ENCODE measurements around the gene EPDR1. TPM values are rescaled to one million over a fixed set of nuclear protein-coding genes. Genes with fewer than 3 reads are reported as not detected.

Gene EPDR1
- total RNA-seq, 2 donors from 2014 or later: 38.6 to 77.8 TPM

GRCh38 chr7:37957221-37957970, 37.0 kb downstream of the EPDR1 start:
- TF ChIP-seq CTCF (IDR thresholded peaks at IDR 0.05) (no peak), POLR2A (IDR thresholded peaks at IDR 0.05) (no peak), POLR2AphosphoS5 (IDR thresholded peaks at IDR 0.05) (no peak)
- H3K36me3 ChIP-seq: no peaks in the 10 kb centered on the region
- DNase-seq (ENCODE audit: low spot score): no peak
- H3K27me3 ChIP-seq (replicated peaks; ENCODE audit: insufficient read depth): no peaks in the 10 kb centered on the region
- H3K4me1 ChIP-seq (replicated peaks): no peaks in the 10 kb centered on the region
- H3K27ac ChIP-seq: no peak overlapping the region
- WGBS: 88% methylated on average over 9 of the region's 9 CpGs
- intact Hi-C loops (cut with DNase I): no loop called here
- H3K9me3 ChIP-seq: no peaks in the 10 kb centered on the region
- no peak overlapping the region for H3K4me3 ChIP-seq

- intact Hi-C loops (cut with DNase I): no loop called here
Measured at GRCh38 chr7:37960483-37960882, 40.0 kb downstream of the EPDR1 start.

GRCh38 chr7:37961251-37961650, 40.8 kb downstream of the EPDR1 start:
- Histone ChIP-seq H3K9me3 (no peaks in the 10 kb centered on the region), H3K36me3 (no peaks in the 10 kb centered on the region), H3K27me3 (replicated peaks; ENCODE audit: insufficient read depth) (no peaks in the 10 kb centered on the region), H3K4me3 (no peak overlapping the region), H3K4me1 (replicated peaks) (no peaks in the 10 kb centered on the region), H3K27ac (no peak overlapping the region)
- TF ChIP-seq POLR2AphosphoS5 (IDR thresholded peaks at IDR 0.05): no peak
- no peak for TF ChIP-seq CTCF (IDR thresholded peaks at IDR 0.05)
- TF ChIP-seq POLR2A (IDR thresholded peaks at IDR 0.05): no peak
- intact Hi-C loops (cut with DNase I): no loop called here
- DNase-seq (ENCODE audit: low spot score): no peak
- WGBS: 88% methylated on average over 5 of the region's 5 CpGs

More at GRCh38 chr7:37960483-37960882, 40.0 kb downstream of the EPDR1 start:
- WGBS: 93% methylated on average over 2 of the region's 2 CpGs
- Histone ChIP-seq H3K36me3 (no peaks in the 10 kb centered on the region), H3K9me3 (no peaks in the 10 kb centered on the region), H3K27me3 (replicated peaks; ENCODE audit: insufficient read depth) (no peaks in the 10 kb centered on the region), H3K4me1 (replicated peaks) (no peaks in the 10 kb centered on the region), H3K4me3 (no peak overlapping the region), H3K27ac (no peak overlapping the region)
- DNase-seq (ENCODE audit: low spot score): no peak
- TF ChIP-seq POLR2AphosphoS5 (IDR thresholded peaks at IDR 0.05) (no peak), CTCF (IDR thresholded peaks at IDR 0.05) (no peak), POLR2A (IDR thresholded peaks at IDR 0.05) (no peak)

- no peaks in the 10 kb centered on the region for H3K36me3 ChIP-seq
- no peaks in the 10 kb centered on the region for H3K27me3 ChIP-seq (replicated peaks; ENCODE audit: insufficient read depth)
- intact Hi-C loops (cut with DNase I): no loop called here
- no peak for DNase-seq (ENCODE audit: low spot score)
- 87% methylated on average over 5 of the region's 5 CpGs for WGBS
- TF ChIP-seq POLR2A (IDR thresholded peaks at IDR 0.05) (no peak), CTCF (IDR thresholded peaks at IDR 0.05) (no peak), POLR2AphosphoS5 (IDR thresholded peaks at IDR 0.05) (no peak)
- no peaks in the 10 kb centered on the region for H3K9me3 ChIP-seq
- no peaks in the 10 kb centered on the region for H3K4me1 ChIP-seq (replicated peaks)
- no peak overlapping the region for H3K27ac ChIP-seq
- H3K4me3 ChIP-seq: no peak overlapping the region
Measured at GRCh38 chr7:37964196-37964595, 43.8 kb downstream of the EPDR1 start.

- Histone ChIP-seq H3K4me3 (no peak overlapping the region), H3K4me1 (replicated peaks) (no peaks in the 10 kb centered on the region), H3K27ac (no peak overlapping the region), H3K27me3 (replicated peaks; ENCODE audit: insufficient read depth) (no peaks in the 10 kb centered on the region), H3K36me3 (no peaks in the 10 kb centered on the region), H3K9me3 (no peaks in the 10 kb centered on the region)
- intact Hi-C loops (cut with DNase I): no loop called here
- WGBS: 88% methylated on average over 3 of the region's 3 CpGs
- DNase-seq (ENCODE audit: low spot score): no peak
- TF ChIP-seq POLR2A (IDR thresholded peaks at IDR 0.05) (no peak), CTCF (IDR thresholded peaks at IDR 0.05) (no peak)
Measured at GRCh38 chr7:37970211-37970610, 49.8 kb downstream of the EPDR1 start.
